AG08395 (cell line): ENCODE data around the gene ZNF804B.

ENCODE experiments used
- DNase-seq: peaks from one replicate; pipeline ENCODE4 v3.0.0; 2012; ENCODE audit warnings: mixed read lengths, low spot score

ZNF804B gene

GRCh38 chr7:88759230-88760135 is at the start of gene ZNF804B:
ZNF804B (plus strand) TSS chr7:88759700; CDS start chr7:88759977, 277 bp downstream.
- no peak for DNase-seq

GRCh38 chr7:88735920-88736319 is 23.6 kb upstream of the ZNF804B start:
- no peak for DNase-seq

GRCh38 chr7:88737632-88738031 is 21.9 kb upstream of the ZNF804B start:
- DNase-seq: no peak

- DNase-seq: no peak
These were observed 13.4 kb upstream of the ZNF804B start for GRCh38 chr7:88746126-88746525.

GRCh38 chr7:88756802-88757201 is 2.7 kb upstream of the ZNF804B start:
- DNase-seq: no peak

GRCh38 chr7:88757371-88757770 is 2.1 kb upstream of the ZNF804B start:
- DNase-seq: no peak

GRCh38 chr7:88758381-88759229 is 895 bp upstream of the ZNF804B start:
- peak; percentile 25 for DNase-seq

GRCh38 chr7:88760136-88760515 is 626 bp downstream of the ZNF804B start:
- DNase-seq: no peak

GRCh38 chr7:88761779-88762178 is 2.3 kb downstream of the ZNF804B start:
- no peak for DNase-seq

GRCh38 chr7:88771417-88771816 is 11.9 kb downstream of the ZNF804B start:
- DNase-seq: no peak

GRCh38 chr7:88772776-88773175 is 13.3 kb downstream of the ZNF804B start:
- DNase-seq: no peak

GRCh38 chr7:88775838-88776237 is 16.3 kb downstream of the ZNF804B start:
- DNase-seq: no peak

GRCh38 chr7:88787777-88788176 is 28.3 kb downstream of the ZNF804B start:
- no peak for DNase-seq

GRCh38 chr7:88789480-88790064 is 30.1 kb downstream of the ZNF804B start:
- DNase-seq: peak; percentile 15

- no peak for DNase-seq
These were observed 32.4 kb downstream of the ZNF804B start for GRCh38 chr7:88791891-88792290.

- DNase-seq: no peak
These were observed 32.9 kb downstream of the ZNF804B start for GRCh38 chr7:88792361-88792760.

GRCh38 chr7:88795553-88795952 is 36.1 kb downstream of the ZNF804B start, which contains the start of gene TEX47:
TEX47 (minus strand) TSS chr7:88795737; CDS start chr7:88794942, 795 bp downstream.
- DNase-seq: no peak

GRCh38 chr7:88801046-88801445 is 41.5 kb downstream of the ZNF804B start:
- no peak for DNase-seq

GRCh38 chr7:88806280-88807037 is 47.0 kb downstream of the ZNF804B start:
- DNase-seq: no peak

- no peak for DNase-seq
These were observed 59.1 kb downstream of the ZNF804B start for GRCh38 chr7:88818552-88818951.

- no peak for DNase-seq
These were observed 66.7 kb downstream of the ZNF804B start for GRCh38 chr7:88826222-88826621.
